ENCODE data around the gene KIF6. TPM values are rescaled to one million over a fixed set of nuclear protein-coding genes. Genes with fewer than 3 reads are reported as not detected.

Gene KIF6
- total RNA-seq, 1 experiment from 2014 or later: not detected

GRCh38 chr6:39425346-39426072 is 299.7 kb downstream of the KIF6 start:
- Histone ChIP-seq H3K4me3 (replicated peaks in 1 of 2; ENCODE audit: low read depth in 1 of 2, low read length in 2 of 2) (no peak overlapping the region), H3K4me2 (ENCODE audit: low read length) (0 out of 2 replicates have a peak overlapping the region, but pooled peaks have one; percentile 10), H4K20me1 (ENCODE audit: insufficient read depth) (no peaks in the 10 kb centered on the region), H2AFZ (ENCODE audit: low read depth, low read length, poor library complexity, severe bottlenecking) (no peak overlapping the region), H3K36me3 (ENCODE audit: control insufficient read depth in 1 of 2, insufficient read depth in 2 of 2, low read length in 2 of 2) (no peaks in the 10 kb centered on the region), H3K27me3 (ENCODE audit: insufficient read depth, low read length) (peaks cover 8% of the 10 kb centered on the region; the same call in 1 of the 2 replicates), H3K9ac (ENCODE audit: low read length) (no peak overlapping the region), H3K27ac (ENCODE audit: low read depth, low read length) (no peak overlapping the region), H3K79me2 (ENCODE audit: insufficient read depth, low read length) (no peaks in the 10 kb centered on the region), H3K9me2 (ENCODE audit: insufficient read depth) (no peaks in the 10 kb centered on the region), H3K4me1 (ENCODE audit: control insufficient read depth in 1 of 2, insufficient read depth in 2 of 2, low read length in 2 of 2) (0 out of 4 replicates have a peak, but pooled peaks cover 2 to 4% of the 10 kb centered on the region in 2 experiments), H3K9me3 (ENCODE audit: control insufficient read depth in 1 of 2, insufficient read depth in 1 of 2, low read depth in 1 of 2, low read length in 2 of 2) (no peaks in the 10 kb centered on the region)
- CTCF ChIA-PET: no interaction called here
- RAD21 ChIA-PET (ENCODE audit: low non-redundant PET in 1 of 2, low total read pairs in 2 of 2, uncharacterized antibody in 2 of 2, unreplicated experiment in 2 of 2): no interaction called here
- DNase-seq (ENCODE audit: low read depth, low spot score) (no peak), ATAC-seq (no peak)
- TF ChIP-seq, protein P1, sequence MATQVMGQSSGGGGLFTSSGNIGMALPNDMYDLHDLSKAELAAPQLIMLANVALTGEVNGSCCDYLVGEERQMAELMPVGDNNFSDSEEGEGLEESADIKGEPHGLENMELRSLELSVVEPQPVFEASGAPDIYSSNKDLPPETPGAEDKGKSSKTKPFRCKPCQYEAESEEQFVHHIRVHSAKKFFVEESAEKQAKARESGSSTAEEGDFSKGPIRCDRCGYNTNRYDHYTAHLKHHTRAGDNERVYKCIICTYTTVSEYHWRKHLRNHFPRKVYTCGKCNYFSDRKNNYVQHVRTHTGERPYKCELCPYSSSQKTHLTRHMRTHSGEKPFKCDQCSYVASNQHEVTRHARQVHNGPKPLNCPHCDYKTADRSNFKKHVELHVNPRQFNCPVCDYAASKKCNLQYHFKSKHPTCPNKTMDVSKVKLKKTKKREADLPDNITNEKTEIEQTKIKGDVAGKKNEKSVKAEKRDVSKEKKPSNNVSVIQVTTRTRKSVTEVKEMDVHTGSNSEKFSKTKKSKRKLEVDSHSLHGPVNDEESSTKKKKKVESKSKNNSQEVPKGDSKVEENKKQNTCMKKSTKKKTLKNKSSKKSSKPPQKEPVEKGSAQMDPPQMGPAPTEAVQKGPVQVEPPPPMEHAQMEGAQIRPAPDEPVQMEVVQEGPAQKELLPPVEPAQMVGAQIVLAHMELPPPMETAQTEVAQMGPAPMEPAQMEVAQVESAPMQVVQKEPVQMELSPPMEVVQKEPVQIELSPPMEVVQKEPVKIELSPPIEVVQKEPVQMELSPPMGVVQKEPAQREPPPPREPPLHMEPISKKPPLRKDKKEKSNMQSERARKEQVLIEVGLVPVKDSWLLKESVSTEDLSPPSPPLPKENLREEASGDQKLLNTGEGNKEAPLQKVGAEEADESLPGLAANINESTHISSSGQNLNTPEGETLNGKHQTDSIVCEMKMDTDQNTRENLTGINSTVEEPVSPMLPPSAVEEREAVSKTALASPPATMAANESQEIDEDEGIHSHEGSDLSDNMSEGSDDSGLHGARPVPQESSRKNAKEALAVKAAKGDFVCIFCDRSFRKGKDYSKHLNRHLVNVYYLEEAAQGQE (IDR thresholded peaks at IDR 0.05; ENCODE audit: low read depth): no peak
- TF ChIP-seq POLR2AphosphoS5 (IDR thresholded peaks at IDR 0.05; ENCODE audit: low read depth, low read length) (no peak), EZH2phosphoT487 (IDR thresholded peaks at IDR 0.05; ENCODE audit: borderline replicate concordance) (no peak)
- TF ChIP-seq, protein P2, sequence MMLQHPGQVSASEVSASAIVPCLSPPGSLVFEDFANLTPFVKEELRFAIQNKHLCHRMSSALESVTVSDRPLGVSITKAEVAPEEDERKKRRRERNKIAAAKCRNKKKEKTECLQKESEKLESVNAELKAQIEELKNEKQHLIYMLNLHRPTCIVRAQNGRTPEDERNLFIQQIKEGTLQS (IDR thresholded peaks at IDR 0.05): no peak
- intact Hi-C loops (cut with micrococcal nuclease): no loop called here
- BruUV-seq (replicated peaks): no TSS peak
- POLR2A ChIA-PET: no interaction called here
